Placental epithelial cell (primary cell): ENCODE measurements around the gene GSS. TPM values are rescaled to one million over a fixed set of nuclear protein-coding genes. Genes with fewer than 3 reads are reported as not detected.

Experiments used
- small RNA-seq: library from RNA; depleted of rRNA; stranded (forward); fragments of <200 nt; gene quantifications from one replicate; pipeline ENCODE3, GENCODE V24; 2012
- total RNA-seq: library from RNA; depleted of rRNA; stranded (reverse); fragments of >200 nt; gene quantifications from 2 replicates; pipeline ENCODE4 v1.2.3, GENCODE V29; 2012

GSS gene
- 65.6 and 96.4 TPM in 2 replicates for total RNA-seq

GRCh38 chr20:34955231-34956040 lies at the start of gene GSS, which contains the start of gene MYH7B:
Gene GSS, minus strand, starts transcription at chr20:34955806. Its CDS starts 3,954 bp downstream, at chr20:34951852.
Gene MYH7B, plus strand, starts transcription at chr20:34955868. Its CDS starts 22,138 bp downstream, at chr20:34978006.

Small RNA genes within 50 kb of the gene (small RNA-seq; reads per million reads assigned to genes)
- 2.0 reads per million, percentile 79 among the genes with 10 or more reads in this experiment for gene MIR499A

Other genes starting within 250 kb of the GSS start
- 9.4 and 10.0 TPM in 2 replicates for gene NCOA6, start 130.2 kb downstream of the GSS start, total RNA-seq
- gene GGT7, start 83.0 kb downstream of the GSS start, total RNA-seq, result 12.1 and 13.7 TPM in 2 replicates
- 40.4 and 41.8 TPM in 2 replicates for gene ACSS2, start 79.2 kb downstream of the GSS start, total RNA-seq
- gene MYH7B, start 62 bp upstream of the GSS start, total RNA-seq, result under 0.01 and 0.39 TPM in 2 replicates
- gene TRPC4AP, start 137.0 kb upstream of the GSS start, total RNA-seq, result 85.6 and 90.9 TPM in 2 replicates
- gene EDEM2, start 191.5 kb upstream of the GSS start, total RNA-seq, result 31.8 and 49.0 TPM in 2 replicates
- 28.7 and 30.6 TPM in 2 replicates for gene PROCR, start 216.3 kb upstream of the GSS start, total RNA-seq